SIG-M5 treated with dmso at 0.1 percent for 504 hours (cell line): ENCODE data around the gene CRIM1.
"Not testable (repeated sequence)": the region's sequence is repeated elsewhere in the genome, so short reads cannot be mapped to it uniquely, and the experiment has no call there.

Experiments
- DNase-seq: peaks from one replicate; lab custom pipeline; 2025; ENCODE audit not compliant: unreplicated experiment; lab: John Stamatoyannopoulos, UW

The CRIM1 gene, protein sequence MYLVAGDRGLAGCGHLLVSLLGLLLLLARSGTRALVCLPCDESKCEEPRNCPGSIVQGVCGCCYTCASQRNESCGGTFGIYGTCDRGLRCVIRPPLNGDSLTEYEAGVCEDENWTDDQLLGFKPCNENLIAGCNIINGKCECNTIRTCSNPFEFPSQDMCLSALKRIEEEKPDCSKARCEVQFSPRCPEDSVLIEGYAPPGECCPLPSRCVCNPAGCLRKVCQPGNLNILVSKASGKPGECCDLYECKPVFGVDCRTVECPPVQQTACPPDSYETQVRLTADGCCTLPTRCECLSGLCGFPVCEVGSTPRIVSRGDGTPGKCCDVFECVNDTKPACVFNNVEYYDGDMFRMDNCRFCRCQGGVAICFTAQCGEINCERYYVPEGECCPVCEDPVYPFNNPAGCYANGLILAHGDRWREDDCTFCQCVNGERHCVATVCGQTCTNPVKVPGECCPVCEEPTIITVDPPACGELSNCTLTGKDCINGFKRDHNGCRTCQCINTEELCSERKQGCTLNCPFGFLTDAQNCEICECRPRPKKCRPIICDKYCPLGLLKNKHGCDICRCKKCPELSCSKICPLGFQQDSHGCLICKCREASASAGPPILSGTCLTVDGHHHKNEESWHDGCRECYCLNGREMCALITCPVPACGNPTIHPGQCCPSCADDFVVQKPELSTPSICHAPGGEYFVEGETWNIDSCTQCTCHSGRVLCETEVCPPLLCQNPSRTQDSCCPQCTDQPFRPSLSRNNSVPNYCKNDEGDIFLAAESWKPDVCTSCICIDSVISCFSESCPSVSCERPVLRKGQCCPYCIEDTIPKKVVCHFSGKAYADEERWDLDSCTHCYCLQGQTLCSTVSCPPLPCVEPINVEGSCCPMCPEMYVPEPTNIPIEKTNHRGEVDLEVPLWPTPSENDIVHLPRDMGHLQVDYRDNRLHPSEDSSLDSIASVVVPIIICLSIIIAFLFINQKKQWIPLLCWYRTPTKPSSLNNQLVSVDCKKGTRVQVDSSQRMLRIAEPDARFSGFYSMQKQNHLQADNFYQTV

DNA sequence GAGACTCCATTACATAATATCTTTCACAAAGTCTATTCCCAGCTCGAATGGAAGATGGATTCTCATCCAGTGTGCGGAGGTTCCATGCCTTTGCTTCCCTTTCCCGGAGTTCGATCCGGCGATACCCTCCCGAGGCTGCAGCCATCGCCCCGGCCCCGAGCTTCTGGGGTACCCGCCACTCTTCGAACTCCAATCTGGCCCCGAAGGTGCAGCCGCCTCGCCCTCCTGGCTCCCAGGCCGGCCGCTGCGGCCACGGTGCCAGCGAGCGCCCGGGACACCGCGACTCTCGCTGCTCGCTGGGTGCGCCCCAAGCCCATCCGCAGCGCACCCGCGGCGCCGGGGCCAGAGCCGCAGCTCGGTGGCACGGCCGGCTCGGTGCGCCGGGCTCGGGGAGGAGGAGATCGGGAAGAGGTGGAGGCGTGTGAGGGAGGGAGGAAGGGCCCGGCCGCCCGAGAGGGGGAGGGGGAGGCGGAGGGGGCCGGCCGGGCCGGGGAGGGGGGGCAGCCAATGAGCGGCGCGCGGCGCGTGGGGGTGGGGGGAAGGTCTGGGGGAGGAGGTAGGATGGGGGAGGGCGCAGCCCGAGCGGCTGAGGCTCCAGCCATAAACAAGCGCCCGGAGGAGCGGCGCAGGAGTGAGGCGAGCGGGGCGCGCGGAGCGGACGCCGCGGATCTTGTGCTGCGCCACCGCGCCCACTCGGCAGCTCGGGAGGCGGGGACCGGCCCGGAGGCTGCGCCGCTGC lies at the start of gene CRIM1:
CRIM1 (plus strand) TSS at position 628 of the 739 bp plus-strand sequence. CDS start 515 bp downstream, outside the sequence.
- DNase-seq, result peak; percentile 20

DNA sequence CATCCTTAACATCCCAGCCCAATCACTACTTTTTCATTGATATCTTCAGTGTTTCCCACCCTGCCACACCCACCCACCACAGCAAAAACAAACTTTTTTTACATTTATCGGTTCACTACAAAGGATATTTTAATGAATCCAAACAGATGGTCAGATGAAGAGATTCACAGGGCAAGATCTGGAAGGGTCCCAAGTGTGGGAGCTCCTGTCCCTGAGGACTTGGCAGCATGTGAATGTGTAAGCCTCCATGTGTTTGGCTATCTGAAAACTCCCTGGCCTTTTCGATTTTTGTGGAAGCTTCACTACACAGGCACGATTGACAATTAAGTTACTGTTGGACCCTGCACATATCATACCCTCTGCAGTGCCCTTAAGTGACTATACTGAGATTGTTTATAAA lies 48.1 kb upstream of the CRIM1 start:
- no peak for DNase-seq

DNA sequence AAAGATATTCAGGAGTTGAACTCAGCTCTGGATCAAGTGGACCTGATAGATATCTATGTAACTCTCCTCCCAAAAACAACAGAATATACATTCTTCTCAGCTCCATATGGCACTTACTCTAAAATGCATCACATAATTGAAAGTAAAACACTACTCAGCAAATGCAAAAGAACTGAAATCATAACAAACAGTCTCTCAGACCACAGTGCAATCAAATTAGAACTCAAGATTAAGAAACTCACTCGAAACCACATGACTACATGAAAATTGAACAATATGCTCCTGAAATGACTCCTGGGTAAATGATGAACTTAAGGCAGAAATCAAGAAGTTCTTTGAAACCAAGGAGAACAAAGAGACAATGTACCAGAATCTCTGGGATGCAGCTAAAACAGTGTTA lies 45.1 kb upstream of the CRIM1 start:
- DNase-seq, result not testable (repeated sequence)

DNA sequence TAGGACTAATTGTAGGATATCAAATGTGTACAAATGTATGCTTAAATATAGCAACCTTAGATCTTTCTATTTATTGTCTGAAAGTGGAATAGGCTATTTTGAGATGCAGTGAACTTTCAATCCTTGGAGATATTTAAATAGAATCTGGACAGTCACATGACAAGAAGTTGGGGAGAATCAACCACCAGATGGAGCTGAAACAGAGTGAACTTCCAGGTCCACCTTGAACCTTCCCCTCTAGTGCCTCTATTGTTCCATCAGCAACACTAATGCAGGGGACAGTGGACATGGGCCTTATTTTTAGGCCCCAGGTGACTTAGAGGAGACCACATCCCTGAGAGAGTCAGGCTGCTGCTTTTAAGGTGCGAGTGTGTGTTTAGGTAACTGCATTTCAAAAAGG lies 37.0 kb upstream of the CRIM1 start:
- no peak for DNase-seq

DNA sequence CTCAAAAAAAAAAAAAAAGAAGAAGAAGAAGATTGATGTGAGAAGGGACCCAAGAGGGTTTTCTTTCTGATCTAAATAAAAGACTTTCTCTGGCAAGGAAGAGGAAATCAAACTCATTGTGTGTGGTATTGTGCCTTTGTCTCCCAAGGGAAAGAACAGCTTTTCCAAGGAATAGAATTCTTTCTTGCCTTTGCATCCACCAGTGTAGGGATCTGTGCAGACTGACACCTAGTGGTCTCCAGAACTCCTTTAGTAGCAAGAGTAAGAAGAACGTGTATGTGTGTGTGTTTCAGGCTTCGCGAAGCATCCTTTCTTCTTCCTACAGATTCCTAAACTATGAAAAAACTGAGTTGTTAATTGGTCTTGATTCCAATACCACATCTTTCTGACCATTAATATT lies 33.5 kb upstream of the CRIM1 start:
- DNase-seq, result peak; percentile 2

DNA sequence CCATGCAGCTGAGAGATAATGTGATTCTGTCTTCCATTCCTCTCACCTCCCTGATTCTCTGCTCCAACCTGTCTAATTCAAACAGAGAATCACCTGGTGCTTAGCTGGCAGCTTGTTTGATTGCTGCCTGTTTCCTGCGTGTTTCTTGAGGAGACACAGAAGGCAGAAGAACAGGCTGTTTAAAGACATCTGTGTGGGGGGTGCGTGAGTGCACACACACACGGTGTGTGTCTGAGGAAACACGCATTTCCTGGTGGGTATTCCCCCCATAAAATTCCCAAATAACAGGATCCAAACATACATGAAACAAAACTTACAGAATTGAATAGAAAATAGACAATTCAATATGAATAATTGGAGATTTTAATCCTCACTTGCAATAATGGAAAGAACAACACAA lies 29.3 kb upstream of the CRIM1 start:
- no peak for DNase-seq

DNA sequence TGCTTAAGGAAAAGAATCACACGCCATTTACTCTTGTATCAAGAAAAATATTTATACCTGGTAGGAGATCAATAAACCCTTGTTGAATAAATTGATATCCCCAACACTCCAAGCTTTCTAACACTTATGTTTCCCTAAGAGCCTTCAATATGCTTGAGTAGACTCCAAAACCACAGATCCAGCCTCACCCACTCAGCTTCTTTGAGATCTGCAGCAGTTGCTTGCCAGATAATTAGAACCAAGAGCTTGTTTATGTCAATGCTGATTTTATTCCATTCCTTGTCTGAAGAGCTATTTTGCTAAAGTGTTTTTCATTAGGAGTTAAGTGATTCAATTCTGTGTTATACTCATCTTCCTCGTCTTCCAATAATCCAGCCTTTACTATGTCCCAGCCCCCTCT lies 26.3 kb upstream of the CRIM1 start:
- no peak for DNase-seq

DNA sequence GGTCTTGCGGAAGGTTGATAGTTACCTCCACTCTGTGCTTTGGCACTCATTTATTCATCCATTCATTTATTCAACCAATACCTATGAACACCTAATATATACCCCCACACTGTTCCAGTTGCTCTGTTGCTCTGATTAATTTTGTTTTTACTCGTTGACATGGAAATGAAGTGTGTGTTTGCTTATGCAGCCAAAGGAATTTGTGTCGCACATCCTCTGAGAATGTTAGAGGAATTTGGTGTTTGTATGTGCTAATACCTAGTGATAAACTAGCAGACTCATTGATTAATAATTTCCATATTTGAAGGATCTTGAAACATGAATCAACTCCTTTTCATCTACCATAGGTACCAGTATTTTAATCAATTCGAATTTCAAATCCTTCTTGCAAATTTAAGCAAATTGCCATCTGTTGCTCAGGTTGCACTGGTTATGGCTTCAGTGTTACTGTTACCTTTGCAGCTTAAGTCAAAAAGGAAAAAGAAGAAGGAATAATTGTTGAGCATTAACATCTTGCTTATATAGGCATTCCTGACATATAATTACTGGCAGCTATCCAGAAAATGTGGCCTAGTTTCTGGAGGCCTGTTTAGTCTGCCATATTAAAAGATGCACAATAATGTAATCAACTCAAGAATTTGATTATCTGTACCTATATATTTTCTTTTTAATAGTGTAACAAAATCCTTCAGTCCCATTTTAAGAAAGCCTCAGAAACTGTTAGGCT lies 25.7 kb upstream of the CRIM1 start:
- DNase-seq, result no peak

DNA sequence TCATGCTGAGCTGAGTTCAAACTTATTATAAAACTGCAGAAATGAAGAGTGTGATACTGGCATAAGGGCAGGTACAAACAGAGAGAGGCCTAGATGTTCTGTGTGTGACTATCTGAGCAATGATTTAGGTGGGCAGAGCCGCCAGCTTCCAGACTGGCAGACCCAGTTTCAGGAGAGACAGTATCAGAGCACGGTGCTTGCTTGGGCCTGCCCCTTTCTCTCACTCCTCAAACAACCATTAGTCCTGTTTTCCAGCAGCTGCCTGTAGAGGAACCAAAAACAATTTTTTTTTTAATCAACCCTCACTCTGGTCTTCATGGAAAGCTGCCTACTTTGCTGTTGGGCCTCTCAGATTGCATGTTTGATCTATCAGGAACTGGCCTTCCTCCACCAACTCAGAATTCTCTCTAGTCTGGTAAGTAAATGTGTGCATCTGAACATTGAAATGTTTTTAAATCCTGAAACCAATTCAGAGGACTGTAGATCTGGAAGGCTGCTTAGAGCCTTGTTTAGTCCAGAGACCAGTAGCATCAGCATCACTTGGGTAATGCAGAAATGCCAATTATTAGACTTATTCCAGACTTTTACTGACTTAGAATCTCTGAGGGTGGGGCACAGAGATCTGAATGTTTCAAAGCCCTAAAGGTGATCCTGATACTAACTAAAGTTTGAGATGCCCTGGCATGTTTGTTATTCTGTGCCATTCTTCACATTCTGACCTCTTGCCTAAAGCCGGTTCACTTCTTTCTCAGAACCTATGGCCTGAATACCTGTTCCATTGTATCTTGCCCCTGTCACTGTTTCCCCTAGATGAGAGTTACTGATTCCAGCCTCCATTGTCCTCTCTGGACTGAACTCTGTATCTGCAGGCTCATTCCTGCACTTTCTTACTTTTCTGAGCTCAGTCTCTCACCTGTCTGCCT lies 24.8 kb upstream of the CRIM1 start:
- DNase-seq, result no peak

DNA sequence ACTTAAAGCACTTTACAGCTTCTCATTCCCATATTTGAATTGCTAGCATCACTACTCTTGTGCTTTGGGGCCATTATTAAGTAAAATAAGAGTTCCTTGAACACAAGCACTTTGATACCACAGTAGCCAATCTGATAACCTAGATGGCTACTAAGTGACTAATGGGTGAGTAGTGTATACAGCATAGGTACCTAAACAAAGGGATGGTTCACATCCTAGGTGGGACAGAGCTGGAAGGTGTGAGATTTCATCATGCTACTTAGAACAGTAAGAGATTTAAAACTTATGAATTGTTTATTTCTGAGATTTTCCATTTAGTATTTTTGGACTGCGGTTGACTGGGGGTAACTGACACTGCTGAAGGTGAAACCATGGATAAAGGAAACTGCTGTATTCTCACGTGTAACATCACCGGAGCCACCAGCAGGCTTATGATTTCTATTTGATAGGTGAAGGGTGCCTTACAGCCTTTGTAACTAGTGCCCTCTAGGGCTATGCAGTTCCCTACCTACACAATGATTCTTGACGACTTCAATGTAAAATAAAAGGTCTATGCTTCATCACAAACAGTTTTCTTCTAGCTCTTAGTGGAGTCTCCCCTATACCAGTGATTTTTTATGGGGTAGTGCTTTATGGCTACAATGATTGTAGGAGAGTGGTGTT lies 22.1 kb upstream of the CRIM1 start:
- DNase-seq, result peak; percentile 2

DNA sequence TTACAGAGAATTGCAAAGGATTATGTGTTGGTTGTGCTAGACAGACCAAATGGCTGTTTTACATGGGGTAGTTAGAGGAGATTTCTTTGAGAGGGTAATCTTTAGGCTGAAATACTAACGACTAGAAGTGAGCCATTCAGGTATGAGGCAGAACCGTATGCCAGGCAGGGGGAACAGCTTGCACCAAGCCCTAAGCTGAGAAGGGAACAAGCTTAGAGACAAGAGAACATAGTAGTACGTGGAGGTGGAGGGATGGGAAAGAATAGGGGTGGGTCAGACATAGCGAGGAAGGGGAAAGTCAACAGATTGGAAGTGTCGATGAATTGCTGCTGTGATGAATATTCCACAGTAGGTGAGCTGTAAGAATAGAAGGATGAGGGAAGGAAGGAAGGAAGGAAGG lies 20.0 kb upstream of the CRIM1 start:
- no peak for DNase-seq

DNA sequence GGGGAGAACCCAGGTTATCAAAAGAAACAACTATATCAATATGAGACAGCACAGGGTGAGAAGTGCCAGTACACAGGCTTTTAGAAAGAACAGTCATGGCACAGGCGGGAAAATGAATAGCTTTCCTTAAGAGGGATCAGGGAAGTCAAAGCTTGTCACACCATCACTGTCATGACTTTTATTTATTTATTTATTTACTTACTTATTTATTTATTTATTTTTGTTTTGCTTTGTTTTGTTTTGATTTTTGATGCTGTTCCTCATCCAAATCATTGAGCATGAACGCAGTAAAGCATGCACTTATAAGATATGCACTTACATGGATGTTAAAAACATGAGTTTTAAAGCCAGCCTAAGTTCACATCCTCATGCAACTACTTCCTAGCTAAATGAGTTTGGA lies 19.3 kb upstream of the CRIM1 start:
- DNase-seq, result no peak

DNA sequence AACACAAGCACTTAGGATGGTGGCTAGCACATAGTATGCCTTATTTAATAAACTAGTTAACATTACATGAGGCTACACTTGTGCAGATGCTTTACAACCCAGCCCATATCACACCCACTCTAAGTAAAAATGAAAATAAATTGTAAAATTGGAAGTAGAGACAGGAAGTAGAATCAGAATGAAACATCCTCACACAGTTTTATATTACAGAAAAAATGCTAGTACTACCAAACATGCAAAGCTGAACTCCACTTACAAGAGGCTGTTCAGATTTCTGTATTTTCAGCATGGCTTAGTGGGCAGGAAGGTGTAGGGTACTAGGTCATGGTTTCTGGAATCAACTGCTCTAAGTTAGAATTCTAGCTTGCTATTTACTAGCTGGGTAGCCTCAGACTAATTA lies 18.2 kb upstream of the CRIM1 start:
- no peak for DNase-seq

DNA sequence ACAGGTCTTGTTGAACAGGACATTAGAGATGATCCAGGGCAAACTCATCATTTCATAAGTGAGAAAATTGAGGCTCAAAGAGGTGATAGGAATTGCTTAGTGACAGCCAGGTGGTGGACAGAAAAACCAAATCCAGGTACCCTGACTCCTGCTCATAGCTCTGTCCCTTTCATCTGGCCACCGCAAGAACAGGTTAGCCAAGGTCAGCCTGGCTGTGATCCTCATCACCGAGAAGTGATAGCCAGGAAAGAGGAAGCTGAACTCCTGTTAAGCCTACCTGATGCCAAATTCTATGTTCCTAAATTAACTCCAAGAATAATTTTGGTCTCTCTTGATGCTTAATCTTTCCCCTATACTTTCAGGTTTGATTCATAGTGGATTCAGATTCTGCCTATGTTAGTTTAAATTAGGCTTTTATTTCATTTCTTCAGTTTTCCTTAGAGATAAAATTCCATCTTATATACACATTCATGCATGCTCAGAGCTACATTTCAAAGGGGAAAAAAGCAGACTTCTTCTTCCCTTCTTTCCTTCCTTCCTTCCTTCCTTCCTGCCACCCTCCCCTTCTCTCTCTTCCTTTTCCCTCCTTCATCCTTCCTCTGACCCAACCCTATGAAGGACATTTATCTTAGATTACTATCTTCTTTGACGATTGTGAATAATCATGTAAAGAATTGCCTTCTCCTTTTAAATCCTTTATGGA lies 17.3 kb upstream of the CRIM1 start:
- no peak for DNase-seq

DNA sequence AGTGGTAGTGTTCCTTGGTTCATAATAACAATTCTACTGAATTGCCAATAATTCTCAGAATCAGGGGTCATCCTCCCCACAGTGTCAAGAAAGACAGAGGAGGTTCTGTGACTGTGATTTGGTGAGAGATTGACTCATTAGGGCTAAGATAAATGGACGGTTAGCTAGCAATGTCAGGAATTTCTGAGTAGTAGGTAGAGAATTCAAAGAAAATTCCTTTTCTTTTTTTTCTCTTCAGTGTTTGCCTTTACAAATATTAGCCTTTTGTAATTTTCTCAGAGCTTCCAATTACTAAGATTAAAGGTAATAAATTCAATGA lies 16.8 kb upstream of the CRIM1 start:
- DNase-seq, result no peak

DNA sequence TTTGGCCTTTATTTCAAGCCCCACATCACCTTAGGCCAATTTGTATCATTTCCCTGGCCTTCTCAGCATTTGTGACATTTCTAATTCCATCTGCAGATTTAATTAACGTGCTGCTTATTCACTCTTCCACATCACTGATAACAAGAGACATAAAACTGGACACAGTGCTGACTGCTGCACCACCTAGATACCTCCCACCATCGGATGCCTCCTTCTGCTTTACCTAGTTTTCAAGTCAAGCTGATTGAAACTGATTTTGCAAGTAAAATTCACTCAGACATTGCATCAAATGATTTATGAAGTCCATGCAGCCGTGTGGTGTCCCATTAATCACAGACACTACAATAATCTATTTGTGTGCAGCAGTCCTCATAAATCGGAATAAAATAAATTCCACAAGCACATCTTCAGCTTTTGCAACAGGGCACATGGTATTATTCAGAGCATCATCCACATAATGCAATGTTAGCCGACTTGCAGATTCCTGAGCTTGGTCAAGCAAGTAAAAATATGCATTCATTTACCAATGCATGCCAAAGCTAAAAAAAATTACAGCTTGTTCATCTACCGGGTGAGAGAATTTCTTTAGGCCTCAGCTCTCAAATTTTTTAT lies 15.9 kb upstream of the CRIM1 start:
- no peak for DNase-seq

DNA sequence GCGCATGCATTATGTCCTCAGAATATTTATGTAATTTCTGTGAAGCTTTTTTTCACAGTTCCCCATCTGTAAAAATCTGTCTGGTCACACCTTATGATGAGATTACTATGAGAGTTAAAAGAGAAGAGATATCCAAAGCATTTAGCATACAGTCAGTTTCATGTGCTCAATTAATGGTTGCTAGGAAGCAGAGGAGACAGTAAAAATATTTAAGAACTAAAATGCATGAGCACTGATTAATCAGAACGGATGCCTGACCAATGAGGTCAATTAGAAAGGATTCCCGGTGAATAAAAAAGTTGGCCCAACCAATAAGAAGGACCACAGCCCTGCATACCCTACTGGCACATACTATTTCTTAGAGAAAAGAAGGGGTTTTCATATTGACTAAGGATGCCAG lies 12.0 kb upstream of the CRIM1 start:
- DNase-seq, result no peak

DNA sequence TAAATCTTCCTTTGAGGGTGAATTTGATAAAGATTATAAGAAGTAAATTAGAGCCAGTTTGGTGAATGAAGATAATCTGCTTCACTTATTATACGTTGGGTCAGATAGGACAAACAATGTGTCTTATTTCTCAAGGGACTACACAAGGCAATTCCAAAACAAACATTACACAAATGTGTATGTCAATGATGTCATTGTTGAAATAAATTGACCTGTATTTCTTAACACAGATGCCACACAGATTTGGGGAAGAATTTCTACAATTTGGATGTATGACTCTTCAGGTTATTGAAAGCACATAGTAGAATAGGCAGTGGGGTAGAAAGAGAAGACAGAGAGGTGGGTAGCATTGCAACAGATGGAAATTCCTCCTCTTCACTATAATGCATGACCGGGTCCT lies 6.9 kb upstream of the CRIM1 start:
- no peak for DNase-seq
